Uterus (tissue), 2 donors: Measurements from ENCODE around the gene CEP89.

Experiments used
- CTCF ChIP-seq, 4 experiments: fragments of 200-600 bp in 2 of 4; fragments of 450-650 bp in 2 of 4; sonication (generic) in 2 of 4; IDR thresholded peaks; one replicate each; pipeline ENCODE4 v1.5.1; 2016 to 2019; ENCODE audit warnings: antibody characterized with exemption in 4 of 4, mild to moderate bottlenecking in 2 of 4, moderate library complexity in 1 of 4
- POLR2A ChIP-seq, 2 donors: fragments of 450-650 bp; IDR thresholded peaks; one replicate each; pipeline ENCODE4 v1.6.1; 2016; ENCODE audit warnings: antibody characterized with exemption in 2 of 2, mild to moderate bottlenecking in 1 of 2, moderate library complexity in 1 of 2

GRCh38 chr19:32828643-32829344 lies 143.0 kb downstream of the CEP89 start:
- TF ChIP-seq CTCF (IDR thresholded peaks at IDR 0.05) = no peak
- no peak for TF ChIP-seq POLR2A (IDR thresholded peaks at IDR 0.05)
